G401.6 (cell line): ENCODE measurements around the gene ZDHHC14.
"Not testable (repeated sequence)": the region's sequence is repeated elsewhere in the genome, so short reads cannot be mapped to it uniquely, and the experiment has no call there.

Experiments used
- FAIRE-seq: peaks from 2 replicates; lab custom pipeline; 2012; peaks lifted over from hg19 to GRCh38; lab: Jason Lieb, UNC

The ZDHHC14 gene

GRCh38 chr6:157693867-157694266 lies 312.9 kb downstream of the ZDHHC14 start:
- no peak for FAIRE-seq

- FAIRE-seq, result no peak
Measured at GRCh38 chr6:157695301-157696040, 314.5 kb downstream of the ZDHHC14 start.

- no peak for FAIRE-seq
Measured at GRCh38 chr6:157699777-157700636, 319.0 kb downstream of the ZDHHC14 start.

GRCh38 chr6:157706351-157706750 lies 325.4 kb downstream of the ZDHHC14 start:
- FAIRE-seq, result not testable (repeated sequence)

- FAIRE-seq, result no peak
Measured at GRCh38 chr6:157706883-157707282, 325.9 kb downstream of the ZDHHC14 start.

- FAIRE-seq, result no peak
Measured at GRCh38 chr6:157707576-157707975, 326.6 kb downstream of the ZDHHC14 start.

GRCh38 chr6:157708239-157708638 lies 327.2 kb downstream of the ZDHHC14 start:
- FAIRE-seq, result no peak

- FAIRE-seq, result no peak
Measured at GRCh38 chr6:157708933-157709332, 327.9 kb downstream of the ZDHHC14 start.

GRCh38 chr6:157709555-157709954 lies 328.6 kb downstream of the ZDHHC14 start:
- no peak for FAIRE-seq

GRCh38 chr6:157710604-157711003 lies 329.6 kb downstream of the ZDHHC14 start:
- no peak for FAIRE-seq

GRCh38 chr6:157711060-157711459 lies 330.1 kb downstream of the ZDHHC14 start:
- no peak for FAIRE-seq

GRCh38 chr6:157712585-157713295 lies 331.8 kb downstream of the ZDHHC14 start:
- FAIRE-seq, result no peak

GRCh38 chr6:157713451-157714152 lies 332.6 kb downstream of the ZDHHC14 start:
- FAIRE-seq, result no peak

- no peak for FAIRE-seq
Measured at GRCh38 chr6:157714153-157714490, 333.1 kb downstream of the ZDHHC14 start.

- FAIRE-seq, result no peak
Measured at GRCh38 chr6:157715728-157716164, 334.8 kb downstream of the ZDHHC14 start.

- no peak for FAIRE-seq
Measured at GRCh38 chr6:157716251-157716995, 335.4 kb downstream of the ZDHHC14 start.

GRCh38 chr6:157717340-157717748 lies 336.4 kb downstream of the ZDHHC14 start:
- no peak for FAIRE-seq

GRCh38 chr6:157718503-157719187 lies 337.7 kb downstream of the ZDHHC14 start:
- FAIRE-seq, result no peak

GRCh38 chr6:157720964-157721363 lies 340.0 kb downstream of the ZDHHC14 start:
- FAIRE-seq, result not testable (repeated sequence)

- FAIRE-seq, result no peak
Measured at GRCh38 chr6:157721426-157721825, 340.4 kb downstream of the ZDHHC14 start.

- FAIRE-seq, result no peak
Measured at GRCh38 chr6:157721830-157722229, 340.8 kb downstream of the ZDHHC14 start.
